Measurements from ENCODE around the gene DHX34.
A peak's percentile ranks its signal among the peaks of the same experiment; 100 is the strongest.

Gene DHX34

GRCh38 chr19:47419030-47419783, 70.1 kb downstream of the DHX34 start, which contains the start of gene MEIS3:
Gene MEIS3 (minus strand): TSS chr19:47419527. CDS start chr19:47419081, 446 bp downstream.
- no peak for DNase-seq

- DNase-seq: no peak
Observed at GRCh38 chr19:47419789-47420188, 70.7 kb downstream of the DHX34 start.

- no peak for DNase-seq
Observed at GRCh38 chr19:47421244-47421786, 72.2 kb downstream of the DHX34 start.

- DNase-seq: no peak
Observed at GRCh38 chr19:47421844-47422395, 72.8 kb downstream of the DHX34 start.

GRCh38 chr19:47422417-47423163, 73.5 kb downstream of the DHX34 start:
- DNase-seq: no peak

- no peak for DNase-seq
Observed at GRCh38 chr19:47423203-47423882, 74.2 kb downstream of the DHX34 start.

GRCh38 chr19:47427241-47428176, 78.4 kb downstream of the DHX34 start:
- DNase-seq: peak; percentile 77

- DNase-seq: peak; percentile 92
Observed at GRCh38 chr19:47428177-47428894, 79.2 kb downstream of the DHX34 start.

GRCh38 chr19:47429140-47429793, 80.2 kb downstream of the DHX34 start:
- no peak for DNase-seq

- no peak for DNase-seq
Observed at GRCh38 chr19:47430041-47430802, 81.1 kb downstream of the DHX34 start.

- DNase-seq: no peak
Observed at GRCh38 chr19:47432091-47432490, 83.0 kb downstream of the DHX34 start.

Measured in CD4-positive, alpha-beta T cell treated with Interleukin-17A for 1 hour (primary cell).